A673 (cell line): ENCODE results near the gene INHBB. TPM values are rescaled to one million over a fixed set of nuclear protein-coding genes. Genes with fewer than 3 reads are reported as not detected.

Experiments used
- BruUV-seq: library from RNA; stranded (reverse); fragments of 400-500 nt; replicated peaks from 2 replicates; lab custom pipeline; 2021; lab: Mats Ljungman, UMichigan
- CTCF ChIA-PET: fragments of 300-600 bp; sonication (Branson Sonifier 250); formaldehyde crosslinking; loops from one replicate; lab custom pipeline; 2022; ENCODE audit warnings: antibody characterized with exemption; lab: Charles Lee
- POLR2A ChIA-PET: fragments of 300-600 bp; sonication (Branson Sonifier 250); formaldehyde crosslinking; loops from one replicate; lab custom pipeline; 2022; ENCODE audit warnings: antibody characterized with exemption; ENCODE audit not compliant: low non-redundant PET; lab: Charles Lee
- DNase-seq: peaks from one replicate; pipeline ENCODE4 v3.0.0-alpha.2; 2015; ENCODE audit warnings: low spot score
- H3K27ac ChIP-seq: fragments of 200-600 bp; sonication (generic); 2 replicates; pipeline ENCODE4 v1.5.1; 2016; ENCODE audit warnings: mixed run types, low read depth, mild to moderate bottlenecking, mixed read lengths, antibody characterized with exemption, low read length; ENCODE audit not compliant: poor library complexity, severe bottlenecking
- H3K27me3 ChIP-seq: fragments of 200-600 bp; sonication (generic); replicated peaks from 2 replicates; pipeline ENCODE4 v1.6.1; 2017; ENCODE audit warnings: mixed run types, low read depth, mild to moderate bottlenecking, mixed read lengths, antibody characterized with exemption, low read length; ENCODE audit not compliant: insufficient read depth, poor library complexity
- H3K36me3 ChIP-seq: fragments of 200-600 bp; sonication (generic); 2 replicates; pipeline ENCODE4 v1.6.1; 2016; ENCODE audit warnings: mixed run types, mild to moderate bottlenecking, mixed read lengths, antibody characterized with exemption, low read length; ENCODE audit not compliant: insufficient read depth, poor library complexity, severe bottlenecking
- H3K4me1 ChIP-seq: fragments of 200-600 bp; sonication (generic); 2 replicates; pipeline ENCODE4 v1.6.1; 2017; ENCODE audit warnings: mixed run types, mild to moderate bottlenecking, mixed read lengths, antibody characterized with exemption, low read length; ENCODE audit not compliant: insufficient read depth, poor library complexity, severe bottlenecking
- H3K4me3 ChIP-seq: fragments of 200-600 bp; sonication (generic); 2 replicates; pipeline ENCODE4 v1.5.1; 2016; ENCODE audit warnings: low read depth, mixed run types, mild to moderate bottlenecking, mixed read lengths, low read length; ENCODE audit not compliant: poor library complexity, severe bottlenecking
- H3K9me3 ChIP-seq: fragments of 200-600 bp; sonication (generic); 2 replicates; pipeline ENCODE4 v1.6.1; 2016; ENCODE audit warnings: mixed run types, low read depth, mild to moderate bottlenecking, mixed read lengths, antibody characterized with exemption, low read length; ENCODE audit not compliant: poor library complexity, severe bottlenecking
- CTCF ChIP-seq: fragments of 300-800, 200-600 bp; sonication (generic); conservative IDR thresholded peaks from 2 replicates; pipeline ENCODE4 v1.5.1; 2017; ENCODE audit warnings: low read depth, mild to moderate bottlenecking, antibody characterized with exemption, low read length, moderate library complexity, mixed read lengths
- EZH2 ChIP-seq: fragments of 200-600 bp; sonication (generic); IDR thresholded peaks from 2 replicates; pipeline ENCODE4 v1.6.1; 2017; ENCODE audit warnings: borderline replicate concordance, low read depth, mild to moderate bottlenecking, mixed read lengths, antibody characterized with exemption, low read length; ENCODE audit not compliant: poor library complexity, severe bottlenecking
- intact Hi-C: fragments of 100-400 bp; cut with micrococcal nuclease; formaldehyde crosslinking; loops from one replicate; pipeline ENCODE4 v1.10.0; 2022; ENCODE audit not compliant: unreplicated experiment
- total RNA-seq: library from RNA; stranded (reverse); gene quantifications from 2 replicates; pipeline ENCODE4 v1.2.3, GENCODE V29; 2021

Gene INHBB
- total RNA-seq, 1 experiment from 2014 or later, result 0.09 TPM

GRCh38 chr2:120358734-120359465 is 13.0 kb downstream of the INHBB start:
- no peaks in the 10 kb centered on the region for H3K27me3 ChIP-seq
- ChIA-PET POLR2A (interaction anchor here (0.6 kb wide), 1 partner anchor 313 kb away, joined by 3 read pairs; no protein-coding TSS in a partner anchor), CTCF (no interaction called here)
- intact Hi-C loops, result no loop called here
- no peak overlapping the region for H3K4me3 ChIP-seq
- H3K27ac ChIP-seq, result no peak overlapping the region
- no TSS peak for BruUV-seq
- no peaks in the 10 kb centered on the region for H3K9me3 ChIP-seq
- no peak for TF ChIP-seq EZH2
- TF ChIP-seq CTCF, result no peak
- no peak for DNase-seq
- H3K36me3 ChIP-seq, result no peaks in the 10 kb centered on the region
- H3K4me1 ChIP-seq, result no peaks in the 10 kb centered on the region

GRCh38 chr2:120360307-120360855 is 14.4 kb downstream of the INHBB start:
- ChIA-PET POLR2A (no interaction called here), CTCF (interaction anchor here (0.5 kb wide), 1 partner anchor 421 kb away, joined by 4 read pairs; no protein-coding TSS in a partner anchor)
- TF ChIP-seq CTCF (no peak), EZH2 (no peak)
- Histone ChIP-seq H3K27ac (no peak overlapping the region), H3K4me1 (no peaks in the 10 kb centered on the region), H3K27me3 (no peaks in the 10 kb centered on the region), H3K9me3 (no peaks in the 10 kb centered on the region), H3K36me3 (no peaks in the 10 kb centered on the region), H3K4me3 (no peak overlapping the region)
- BruUV-seq, result no TSS peak
- intact Hi-C loops, result no loop called here
- no peak for DNase-seq

GRCh38 chr2:120362926-120363325 is 17.0 kb downstream of the INHBB start:
- ChIA-PET CTCF (no interaction called here), POLR2A (no interaction called here)
- no peaks in the 10 kb centered on the region for H3K9me3 ChIP-seq
- no peaks in the 10 kb centered on the region for H3K27me3 ChIP-seq
- intact Hi-C loops, result no loop called here
- TF ChIP-seq CTCF (no peak), EZH2 (no peak)
- no TSS peak for BruUV-seq
- H3K27ac ChIP-seq, result no peak overlapping the region
- H3K4me3 ChIP-seq, result no peak overlapping the region
- no peak for DNase-seq
- no peaks in the 10 kb centered on the region for H3K36me3 ChIP-seq
- H3K4me1 ChIP-seq, result no peaks in the 10 kb centered on the region
